Stimulated activated CD4-positive, alpha-beta T cell treated with anti-CD3 and anti-CD28 coated beads, Interleukin-15, amount 100 ng/mL, for 24 hours (primary cell): ENCODE measurements around the gene DYNLL1.
A peak's percentile ranks its signal among the peaks of the same experiment; 100 is the strongest.
"Not testable (repeated sequence)": the region's sequence is repeated elsewhere in the genome, so short reads cannot be mapped to it uniquely, and the experiment has no call there.

ENCODE experiments used
- DNase-seq: peaks from one replicate; pipeline ENCODE4 v3.0.0-alpha.2; 2020

The DYNLL1 gene

DNA sequence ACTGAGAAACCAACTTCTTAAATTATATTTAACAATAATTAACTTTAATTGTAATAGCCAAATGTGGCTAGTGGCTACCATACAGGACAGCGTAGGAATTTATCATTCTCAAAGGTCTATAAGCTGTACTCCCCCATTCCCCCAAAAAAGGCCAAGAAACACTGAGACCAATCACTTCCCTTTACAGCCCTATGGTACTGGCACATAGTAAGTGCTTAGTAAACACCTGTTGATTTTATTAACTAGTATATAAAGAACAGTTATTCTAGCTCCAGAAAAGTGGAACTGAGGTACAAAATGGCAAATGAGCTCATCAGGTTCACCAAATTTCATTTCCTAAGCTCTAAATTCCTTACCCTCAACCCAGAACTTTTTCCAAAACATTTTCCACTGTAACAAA lies 20.3 kb upstream of the DYNLL1 start:
- no peak for DNase-seq

DNA sequence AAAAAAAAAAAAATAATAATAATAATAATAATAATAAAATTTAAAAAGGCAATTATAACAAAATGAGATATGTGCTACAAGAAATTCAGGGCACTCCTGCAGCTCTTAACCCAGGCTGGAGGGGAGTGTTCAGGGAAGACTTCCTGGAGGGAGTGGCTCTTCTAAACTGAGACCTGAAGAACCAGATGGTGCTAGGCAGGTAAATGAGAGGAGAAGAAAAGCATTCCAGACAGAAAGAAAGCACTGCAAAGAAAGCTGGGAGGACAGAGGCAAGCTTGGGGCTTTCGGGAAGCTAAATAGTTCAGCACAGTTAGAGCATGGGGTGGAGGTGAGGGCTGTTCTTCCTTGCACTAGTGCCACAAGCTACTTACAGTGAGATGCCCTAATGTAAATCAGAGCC lies 16.5 kb upstream of the DYNLL1 start:
- no peak for DNase-seq

DNA sequence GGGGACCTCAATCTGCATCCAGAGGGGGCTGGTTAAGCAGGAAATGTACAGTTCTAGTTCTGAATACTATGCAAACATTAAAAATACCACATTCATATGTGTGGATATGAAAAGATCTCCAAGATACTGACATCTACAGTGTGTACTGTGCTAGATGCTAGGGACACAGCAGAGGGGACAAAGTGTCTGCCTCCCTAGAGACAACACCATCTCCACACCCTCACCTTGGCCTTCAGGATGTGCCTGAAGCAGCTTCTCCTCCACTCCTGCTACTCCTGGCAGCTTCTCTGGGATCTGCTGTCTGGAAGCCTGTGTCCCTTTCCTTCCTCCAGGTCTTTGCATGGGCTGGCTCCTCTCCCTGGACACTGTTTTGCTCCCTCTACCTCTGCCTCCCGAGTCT lies 15.7 kb upstream of the DYNLL1 start:
- DNase-seq, result no peak

DNA sequence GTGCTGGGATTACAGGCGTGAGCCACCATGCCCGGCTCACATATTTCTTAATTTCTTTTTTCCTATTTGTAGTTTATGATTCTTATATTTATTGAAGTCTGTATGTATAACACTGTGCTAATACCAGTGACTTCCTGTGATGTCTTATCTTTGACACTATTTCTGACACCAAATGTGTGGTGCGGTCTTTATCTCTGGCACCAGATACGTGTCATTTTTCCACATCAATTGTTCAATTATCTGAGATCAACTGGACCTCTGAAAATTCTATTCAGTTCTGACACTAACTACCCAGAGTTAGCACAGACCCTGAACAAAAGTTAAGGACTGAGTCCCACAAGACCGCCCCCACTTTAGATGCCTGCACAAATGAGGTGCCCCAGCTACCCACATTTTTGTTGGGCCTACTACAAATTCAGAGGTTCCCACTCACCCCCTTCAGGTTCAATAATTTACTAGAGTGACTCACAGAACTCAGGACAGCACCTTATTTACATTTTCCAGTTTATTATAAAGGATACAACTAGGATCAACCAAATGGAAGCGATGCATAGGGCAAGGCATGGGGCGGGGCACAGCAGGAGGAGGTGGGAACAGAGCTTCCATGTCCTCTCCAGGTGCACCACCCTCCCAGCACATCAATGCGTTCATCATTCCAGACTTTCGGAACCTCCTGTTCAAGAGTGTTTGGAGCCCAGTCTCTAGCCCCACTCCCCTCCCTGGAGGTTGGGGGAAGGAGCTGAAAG lies 14.7 kb upstream of the DYNLL1 start:
- no peak for DNase-seq

DNA sequence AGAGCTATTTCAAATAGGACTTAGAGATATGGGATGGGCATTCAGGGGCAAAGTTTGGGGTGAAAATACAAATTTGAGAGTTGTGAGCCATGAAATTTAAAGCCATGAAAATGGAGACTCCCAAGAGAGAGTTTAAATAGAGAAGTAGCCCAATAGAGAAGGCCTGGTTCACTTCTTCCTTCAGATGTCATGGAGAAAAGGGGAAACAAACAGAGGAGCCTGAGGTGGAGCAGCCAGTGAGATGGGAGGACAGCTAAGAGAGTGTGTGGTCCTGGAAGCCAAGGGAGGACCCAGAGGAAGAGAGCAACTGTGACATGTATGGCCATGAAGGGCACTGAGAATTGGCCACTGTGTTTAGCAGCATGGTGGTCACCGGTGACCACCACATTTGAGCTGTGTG lies 12.3 kb upstream of the DYNLL1 start:
- DNase-seq, result no peak

DNA sequence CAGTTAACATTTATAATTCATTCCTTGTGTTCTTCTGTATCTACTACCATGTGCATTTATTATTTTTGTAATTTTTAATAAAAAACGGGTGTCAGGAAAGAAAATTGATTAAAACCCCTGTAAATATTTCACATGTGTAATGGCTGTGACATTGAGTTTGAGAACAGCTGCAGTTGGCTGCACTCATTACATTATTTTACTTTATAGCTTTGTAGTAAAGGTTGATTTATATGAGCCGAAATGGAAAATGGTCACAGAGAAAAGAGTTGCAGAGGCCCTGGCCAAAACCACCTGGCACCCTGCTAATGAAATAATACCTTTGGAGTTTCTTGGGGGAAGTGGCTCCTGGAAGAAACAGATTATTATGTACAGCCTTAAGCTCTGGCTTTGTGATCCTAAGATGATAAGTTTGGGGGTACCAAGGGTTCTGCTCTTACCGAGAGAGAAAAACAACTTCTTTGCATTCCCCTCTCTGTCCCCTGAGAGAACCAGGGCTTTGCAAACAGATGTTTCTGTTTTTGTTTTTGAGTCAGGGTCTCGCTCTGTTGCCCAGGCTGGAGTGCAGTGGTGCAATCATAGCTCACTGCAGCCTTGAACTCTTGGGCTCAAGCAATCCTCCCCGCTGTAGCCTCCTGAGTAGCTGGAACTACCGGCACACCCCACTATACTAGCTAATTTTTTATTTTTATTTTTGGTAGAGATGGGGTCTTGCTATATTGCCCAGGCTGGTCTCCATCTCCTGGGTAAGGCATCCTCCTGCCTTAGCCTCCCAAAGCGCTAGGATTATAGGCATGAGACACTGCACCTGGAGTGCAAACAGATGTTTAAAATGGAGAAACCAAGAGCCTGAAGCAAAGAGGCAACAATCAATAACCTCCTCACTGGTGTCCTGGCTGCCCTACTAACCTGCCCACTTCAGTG lies 9.7 kb upstream of the DYNLL1 start:
- DNase-seq, result no peak

DNA sequence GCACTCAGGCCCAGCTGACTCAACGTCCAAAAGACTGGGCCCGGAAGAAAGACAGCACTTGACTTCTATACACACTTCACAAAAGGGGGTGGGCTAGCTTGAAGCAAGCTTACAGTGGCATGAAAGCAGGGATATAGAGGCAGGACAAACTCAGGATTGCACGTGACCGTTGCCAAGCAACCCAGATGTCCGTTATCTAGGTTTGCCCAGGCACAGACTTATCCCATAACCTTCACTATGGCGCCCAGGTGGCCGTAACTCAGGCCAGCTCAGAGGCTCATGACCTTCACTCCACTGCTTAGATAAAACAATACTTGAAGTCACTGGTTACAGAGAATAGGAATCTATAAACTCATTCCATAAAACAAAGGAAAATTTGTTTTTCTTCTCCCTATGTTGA lies 8.4 kb upstream of the DYNLL1 start:
- DNase-seq, result not testable (repeated sequence)

DNA sequence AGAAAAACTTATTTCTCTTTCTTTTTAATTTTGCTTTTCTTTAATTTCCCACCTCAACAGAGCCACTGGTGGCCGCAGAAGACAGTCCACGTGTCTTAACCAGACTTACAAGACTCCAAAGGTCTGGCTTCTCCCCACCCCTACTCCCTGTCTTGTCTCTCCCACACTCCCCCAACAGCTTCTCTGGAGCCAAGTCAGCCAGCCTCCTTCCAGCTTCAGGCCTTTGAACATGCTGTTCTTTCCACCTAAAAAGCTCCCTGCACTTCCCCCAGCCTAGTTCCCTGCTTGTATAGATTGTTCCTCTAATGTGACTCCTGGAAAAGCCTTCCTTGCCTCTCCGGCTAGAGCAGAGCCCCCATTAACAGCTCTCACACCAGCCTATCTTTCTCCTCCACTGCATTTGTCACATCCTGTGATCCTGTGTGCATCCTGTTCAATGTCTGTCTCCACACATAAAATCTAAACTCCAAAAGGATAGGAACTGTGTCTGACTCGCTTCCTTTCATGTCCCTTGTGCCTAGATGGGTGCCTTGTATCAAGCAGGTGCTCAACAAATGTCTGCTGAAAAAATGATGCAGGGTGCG lies 7.8 kb upstream of the DYNLL1 start:
- no peak for DNase-seq

DNA sequence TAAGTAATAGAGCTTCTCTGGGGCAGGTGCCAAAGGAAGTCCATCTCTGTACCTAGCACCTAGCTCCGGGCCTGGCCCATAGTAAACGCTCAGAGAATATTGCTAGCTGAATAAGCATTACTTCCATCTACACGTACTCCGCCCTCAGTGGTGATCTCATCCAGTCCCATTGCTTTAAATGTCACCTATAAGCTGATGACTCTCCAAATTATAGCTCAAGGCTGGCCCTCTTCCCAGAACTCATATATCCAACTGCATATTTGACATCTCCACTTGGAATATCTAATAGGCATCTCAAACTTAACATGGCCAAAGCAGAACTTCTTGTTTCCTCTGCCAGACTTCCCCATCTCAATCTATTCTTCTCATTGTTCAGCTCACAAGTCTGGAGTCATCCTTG lies 6.9 kb upstream of the DYNLL1 start:
- no peak for DNase-seq

DNA sequence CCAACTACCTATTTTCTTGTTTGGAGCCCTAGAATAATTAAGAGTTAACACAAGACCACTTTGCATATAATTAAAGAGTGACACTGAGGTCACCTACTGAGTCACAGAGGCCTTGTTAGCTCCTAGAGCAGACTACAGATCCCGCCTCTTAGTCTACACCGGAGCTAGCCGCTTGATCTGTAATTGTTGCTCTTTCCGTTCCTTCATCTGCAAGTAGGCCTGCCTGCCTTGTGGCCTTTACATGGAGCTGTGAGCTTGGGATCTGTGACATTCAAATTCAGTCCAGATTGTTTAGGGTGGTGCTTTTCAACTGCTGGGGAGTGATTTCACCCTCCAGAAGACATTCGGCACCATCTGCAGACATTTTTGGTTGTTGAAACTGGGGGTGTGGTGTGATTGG lies 5.6 kb upstream of the DYNLL1 start:
- no peak for DNase-seq

DNA sequence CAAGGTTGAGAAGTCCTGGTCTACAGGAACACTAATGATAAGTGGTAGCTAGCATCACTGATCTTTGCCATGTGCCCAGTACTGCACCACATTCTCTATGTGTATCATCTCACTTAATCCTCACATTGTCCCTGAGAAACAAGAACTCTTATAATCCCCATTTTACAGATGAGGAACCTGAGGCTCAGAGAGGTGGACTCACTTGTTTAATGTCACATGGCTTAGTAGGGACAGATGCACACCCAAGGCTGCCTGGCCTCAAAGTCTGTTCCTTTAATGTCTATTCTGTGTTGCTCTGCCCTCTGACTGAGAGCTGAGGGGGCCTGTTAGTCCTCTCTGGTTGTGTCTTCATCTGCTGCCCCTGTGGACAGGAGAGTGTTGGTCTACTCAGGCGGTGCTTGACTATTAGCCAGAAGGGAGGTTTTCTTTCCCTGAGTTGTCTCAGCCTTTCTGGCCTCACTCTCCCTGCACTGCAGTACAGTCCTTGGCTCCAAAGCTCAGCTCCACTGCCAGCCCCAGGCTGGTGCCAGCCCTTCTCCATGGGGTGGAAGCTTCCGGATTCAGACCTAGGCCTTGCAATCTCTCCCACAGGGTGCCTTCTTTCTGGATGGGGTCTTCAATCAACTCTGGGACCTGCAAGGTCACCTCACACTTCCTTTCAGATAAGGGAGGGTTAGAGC lies 4.9 kb upstream of the DYNLL1 start:
- no peak for DNase-seq

DNA sequence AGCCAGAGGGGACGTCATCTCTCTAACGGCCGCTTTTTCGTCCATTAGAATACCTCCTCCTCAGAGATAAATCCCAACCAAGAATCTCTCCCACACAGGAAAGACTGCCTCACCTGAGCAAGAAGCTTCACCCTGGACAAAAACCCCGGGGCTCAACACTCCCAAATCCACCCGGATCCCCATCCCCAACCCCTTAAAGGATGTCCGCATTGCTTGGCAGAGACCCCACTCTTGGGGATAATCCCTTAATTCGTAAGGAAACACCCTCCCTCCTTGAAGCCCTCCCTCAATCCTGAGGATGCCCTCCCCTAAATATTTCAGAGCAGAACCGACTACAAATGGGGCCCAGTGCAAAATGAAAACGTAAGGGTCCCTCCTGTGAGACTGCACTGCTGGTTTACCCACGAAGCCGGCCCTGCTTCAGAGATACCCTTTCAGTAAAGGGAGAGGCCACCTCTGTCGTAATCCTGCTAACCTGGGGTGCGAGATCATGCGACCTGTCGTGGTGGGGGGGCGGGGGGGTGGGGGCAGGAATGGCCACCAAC lies 655 bp upstream of the DYNLL1 start:
- no peak for DNase-seq

DNA sequence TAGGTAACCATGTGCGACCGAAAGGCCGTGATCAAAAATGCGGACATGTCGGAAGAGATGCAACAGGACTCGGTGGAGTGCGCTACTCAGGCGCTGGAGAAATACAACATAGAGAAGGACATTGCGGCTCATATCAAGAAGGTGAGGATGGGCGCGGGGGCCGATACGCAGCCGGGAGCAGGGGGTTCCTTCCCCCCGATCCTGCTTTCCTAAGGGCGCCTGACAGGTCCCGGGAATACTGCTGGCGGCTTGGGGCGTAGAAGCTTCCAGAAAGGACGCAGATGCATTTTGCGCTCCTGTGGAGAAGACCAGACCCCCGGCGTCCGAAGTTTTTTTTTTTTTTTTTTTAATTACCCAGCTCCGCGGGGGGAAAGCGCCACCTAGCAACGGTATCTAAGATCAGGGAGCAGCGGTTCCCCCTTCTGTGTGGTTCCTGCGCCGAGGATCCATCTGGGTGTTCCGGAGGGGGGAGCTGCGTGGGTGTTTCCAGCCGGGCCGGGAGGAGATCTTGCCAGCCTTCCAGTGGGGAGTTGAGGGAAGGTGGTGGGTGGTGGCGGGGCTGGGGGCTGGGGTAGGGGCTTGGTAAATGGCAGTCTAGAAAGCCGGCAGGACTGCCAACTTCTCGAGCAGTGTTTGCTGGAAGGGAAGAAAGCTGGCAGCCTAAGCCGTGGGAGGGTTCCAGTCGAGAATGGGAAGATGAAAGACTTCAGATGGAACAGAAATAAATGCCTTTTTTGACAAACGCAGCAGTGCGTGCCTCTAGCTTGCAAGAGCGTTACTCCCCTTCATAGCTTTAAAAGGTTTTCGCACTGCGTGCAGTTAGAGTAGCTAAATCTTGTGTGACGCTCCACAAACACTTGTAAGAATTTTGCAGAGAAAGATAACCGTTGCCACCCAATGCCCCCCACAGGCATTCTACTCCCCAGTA lies 764 bp downstream of the DYNLL1 start:
- peak; percentile 64 for DNase-seq

DNA sequence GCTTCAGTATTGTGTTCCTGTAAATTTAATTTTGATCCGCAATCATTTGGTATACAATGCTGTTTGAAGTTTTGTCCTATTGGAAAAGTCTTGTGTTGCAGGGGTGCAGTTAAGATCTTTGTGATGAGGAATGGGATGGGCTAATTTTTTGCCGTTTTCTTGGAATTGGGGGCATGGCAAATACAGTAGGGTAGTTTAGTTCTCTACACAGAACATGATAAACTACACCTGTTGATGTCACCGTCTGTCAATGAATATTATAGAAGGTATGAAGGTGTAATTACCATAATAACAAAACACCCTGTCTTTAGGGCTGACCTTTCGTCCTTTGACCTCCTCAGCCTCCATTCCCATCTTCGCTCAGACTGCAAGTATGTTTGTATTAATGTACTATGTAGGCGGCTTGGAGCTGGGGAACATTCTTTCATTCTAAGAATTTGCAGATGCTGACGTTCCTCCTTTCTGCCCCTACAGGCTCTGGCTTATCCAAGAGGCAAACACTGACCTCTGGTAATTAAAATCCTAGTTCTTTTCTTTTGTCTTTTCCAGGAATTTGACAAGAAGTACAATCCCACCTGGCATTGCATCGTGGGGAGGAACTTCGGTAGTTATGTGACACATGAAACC lies 1.7 kb downstream of the DYNLL1 start:
- no peak for DNase-seq

DNA sequence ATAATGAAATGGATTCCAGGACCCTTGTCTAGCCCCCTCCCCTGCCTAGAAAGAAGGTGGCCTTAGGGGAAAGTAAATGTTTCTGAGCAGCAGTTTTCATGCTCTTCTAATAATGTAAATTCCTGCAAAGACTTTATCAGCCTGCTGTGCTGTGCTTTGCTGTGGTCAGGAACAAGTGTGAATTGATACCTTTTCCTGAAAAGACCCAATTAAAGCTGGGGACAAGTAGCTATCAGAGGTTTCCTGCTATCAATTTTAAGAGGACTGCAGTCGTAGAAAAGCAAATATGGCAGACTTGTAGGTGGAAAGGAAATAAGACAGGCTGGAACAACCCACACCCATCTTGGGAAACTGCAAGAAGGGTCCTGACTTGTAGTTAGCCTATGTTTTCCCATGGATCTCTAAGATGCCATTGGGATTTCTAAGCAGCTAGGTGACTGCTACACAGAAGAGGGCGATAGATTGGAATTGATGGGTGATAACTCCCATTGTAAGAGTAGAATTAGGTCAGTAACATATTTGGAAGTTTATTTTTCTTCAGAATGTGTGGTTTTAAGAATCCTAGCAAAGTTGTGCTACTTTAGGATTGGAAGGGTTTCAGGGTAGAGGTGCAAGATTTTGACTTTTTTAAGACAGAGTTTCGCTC lies 3.1 kb downstream of the DYNLL1 start:
- DNase-seq, result no peak

DNA sequence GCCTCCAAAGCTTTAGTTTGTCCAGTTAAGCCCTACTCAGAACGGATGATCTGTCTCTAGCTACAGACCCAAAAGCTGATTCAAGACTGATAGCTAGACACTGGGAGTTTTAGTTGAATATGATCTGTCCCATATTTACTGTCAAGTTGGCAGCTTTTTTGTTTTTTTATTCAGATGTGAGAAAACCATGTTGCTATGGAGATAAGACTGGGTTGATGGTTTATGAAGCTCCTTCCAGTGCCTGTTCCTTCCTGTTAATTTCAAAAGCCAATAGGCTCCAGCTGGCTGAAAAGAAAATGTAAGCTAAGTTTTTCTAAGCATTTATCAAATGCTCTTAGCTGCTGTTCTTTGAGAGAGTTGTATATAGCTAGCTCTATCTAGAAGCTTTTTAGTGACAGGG lies 4.7 kb downstream of the DYNLL1 start:
- no peak for DNase-seq

DNA sequence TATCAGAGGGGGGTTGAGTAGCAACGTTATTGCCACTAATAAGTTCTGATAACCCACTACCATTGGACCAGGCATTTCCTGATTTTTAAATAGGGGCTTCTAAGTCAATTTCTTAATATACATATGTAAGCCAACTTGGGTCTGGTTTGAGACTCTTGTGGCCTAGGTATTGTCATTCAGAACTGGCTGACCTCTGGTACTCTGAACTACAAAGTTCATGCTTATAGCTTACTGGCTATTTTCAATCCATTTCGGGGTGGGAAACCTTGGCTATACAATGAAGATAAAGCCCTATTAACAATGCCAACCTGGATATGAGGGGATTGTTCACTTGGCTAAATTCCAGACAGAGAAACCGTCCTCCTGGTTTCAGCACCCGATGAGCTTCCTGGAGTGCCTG lies 8.7 kb downstream of the DYNLL1 start:
- no peak for DNase-seq

DNA sequence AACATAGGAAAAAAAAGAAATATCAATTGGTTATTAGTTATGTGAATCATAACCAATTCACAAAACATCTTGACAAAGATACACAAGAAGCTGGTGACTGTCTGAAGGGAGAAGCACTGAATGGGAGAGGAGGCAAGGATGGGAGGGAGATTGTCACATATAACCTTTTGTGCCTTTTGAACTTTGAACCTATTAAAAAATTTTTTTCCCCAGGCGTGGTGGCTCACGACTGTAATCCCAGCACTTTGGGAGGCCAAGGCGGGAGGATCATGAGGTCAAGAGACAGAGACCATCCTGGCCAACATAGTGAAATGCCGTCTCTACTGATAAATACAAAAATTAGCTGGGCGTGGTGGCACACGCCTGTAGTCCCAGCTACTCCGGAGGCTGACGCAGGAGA lies 12.6 kb downstream of the DYNLL1 start:
- DNase-seq, result no peak

DNA sequence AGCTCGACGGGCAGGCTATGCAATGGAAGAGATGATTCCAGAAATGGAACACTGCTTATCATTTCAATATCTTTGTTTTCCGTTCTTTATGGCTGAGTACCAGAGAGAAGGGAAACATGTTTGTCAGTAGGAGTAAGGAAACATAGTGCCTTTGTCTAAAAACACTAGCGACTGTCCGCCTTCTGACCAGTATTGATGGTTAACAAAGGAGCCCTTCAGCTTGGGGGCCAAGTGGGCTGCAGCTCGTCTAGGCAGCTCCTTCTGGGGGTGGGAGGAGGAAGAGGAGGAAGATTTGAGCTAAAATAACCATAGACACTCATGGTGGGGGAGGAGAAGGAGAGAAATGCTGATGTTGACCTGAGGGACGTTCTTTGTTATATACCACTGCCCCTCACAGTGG lies 18.1 kb downstream of the DYNLL1 start:
- DNase-seq, result no peak

DNA sequence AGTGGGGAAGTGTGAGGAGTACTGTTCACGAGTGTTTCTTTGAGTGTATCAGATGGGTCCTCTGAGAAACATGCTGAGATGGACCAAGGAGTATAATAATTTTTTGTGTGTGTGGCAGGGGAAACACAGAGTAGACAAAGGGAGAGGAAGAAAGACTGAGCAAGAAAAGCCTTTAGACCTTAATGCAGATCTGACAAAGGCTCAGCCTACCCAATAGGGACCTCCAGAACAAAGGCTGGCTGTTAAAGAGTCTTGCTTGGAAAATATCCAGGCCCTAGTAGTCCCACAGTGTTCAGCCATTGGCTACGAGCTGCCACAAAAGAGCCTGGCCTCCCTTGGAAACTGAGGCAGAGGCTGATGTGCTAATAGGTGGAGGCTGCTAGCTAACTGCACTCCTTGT lies 19.6 kb downstream of the DYNLL1 start:
- DNase-seq, result no peak

DNA sequence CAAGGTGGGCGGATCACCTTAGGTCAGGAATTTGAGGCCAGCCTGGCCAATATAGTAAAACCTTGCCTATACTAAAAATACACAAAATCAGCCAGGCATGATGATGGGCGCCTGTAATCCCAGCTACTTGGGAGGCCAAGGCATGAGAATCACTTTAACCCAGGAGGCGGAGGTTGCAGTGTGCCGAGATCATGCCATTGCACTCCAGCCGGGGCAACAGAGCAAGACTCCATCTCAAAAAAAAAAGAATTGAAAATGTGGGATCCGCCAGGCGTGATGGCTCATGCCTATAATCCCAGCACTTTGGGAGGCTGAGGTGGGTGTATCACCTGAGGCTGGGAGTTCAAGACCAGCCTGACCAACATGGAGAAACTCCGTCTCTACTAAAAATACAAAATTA lies 23.4 kb downstream of the DYNLL1 start:
- not testable (repeated sequence) for DNase-seq
